NCI-H1694 (cell line): Measurements from ENCODE around the gene IL12B.
"Not testable (repeated sequence)": the region's sequence is repeated elsewhere in the genome, so short reads cannot be mapped to it uniquely, and the experiment has no call there.

Source experiments
- DNase-seq: peaks from one replicate; lab custom pipeline; 2025; lab: John Stamatoyannopoulos, UW

The IL12B gene

GRCh38 chr5:159330131-159330800, at the start of gene IL12B:
IL12B (minus strand) TSS chr5:159330487; CDS start chr5:159326782, 3,705 bp downstream.
- no peak for DNase-seq

- DNase-seq = no peak
Observed at GRCh38 chr5:159377653-159378052, 47.4 kb upstream of the IL12B start.

- not testable (repeated sequence) for DNase-seq
Observed at GRCh38 chr5:159367866-159368265, 37.6 kb upstream of the IL12B start.

GRCh38 chr5:159366776-159367175, 36.5 kb upstream of the IL12B start:
- DNase-seq = not testable (repeated sequence)

- DNase-seq = no peak
Observed at GRCh38 chr5:159362220-159362619, 31.9 kb upstream of the IL12B start.

- DNase-seq = not testable (repeated sequence)
Observed at GRCh38 chr5:159359871-159360270, 29.6 kb upstream of the IL12B start.

- DNase-seq = no peak
Observed at GRCh38 chr5:159359408-159359807, 29.1 kb upstream of the IL12B start.

GRCh38 chr5:159353661-159354252, 23.5 kb upstream of the IL12B start:
- no peak for DNase-seq

- DNase-seq = not testable (repeated sequence)
Observed at GRCh38 chr5:159350644-159351043, 20.4 kb upstream of the IL12B start.

- not testable (repeated sequence) for DNase-seq
Observed at GRCh38 chr5:159350216-159350615, 19.9 kb upstream of the IL12B start.

- no peak for DNase-seq
Observed at GRCh38 chr5:159345861-159346260, 15.6 kb upstream of the IL12B start.

- no peak for DNase-seq
Observed at GRCh38 chr5:159345336-159345735, 15.0 kb upstream of the IL12B start.

- DNase-seq = no peak
Observed at GRCh38 chr5:159343295-159344094, 13.2 kb upstream of the IL12B start.

GRCh38 chr5:159342840-159343239, 12.6 kb upstream of the IL12B start:
- no peak for DNase-seq

GRCh38 chr5:159341906-159342310, 11.6 kb upstream of the IL12B start:
- no peak for DNase-seq

GRCh38 chr5:159341145-159341544, 10.9 kb upstream of the IL12B start:
- DNase-seq = no peak

- no peak for DNase-seq
Observed at GRCh38 chr5:159340511-159340910, 10.2 kb upstream of the IL12B start.

GRCh38 chr5:159339460-159339859, 9.2 kb upstream of the IL12B start:
- no peak for DNase-seq

GRCh38 chr5:159338118-159338517, 7.8 kb upstream of the IL12B start:
- no peak for DNase-seq

- DNase-seq = no peak
Observed at GRCh38 chr5:159337016-159337955, 7.0 kb upstream of the IL12B start.

- no peak for DNase-seq
Observed at GRCh38 chr5:159336586-159336985, 6.3 kb upstream of the IL12B start.

GRCh38 chr5:159333545-159333925, 3.2 kb upstream of the IL12B start:
- no peak for DNase-seq
